K562 (cell line): ENCODE measurements around the gene MYRIP.

ENCODE experiments used
- EZH2 ChIP-seq: IDR thresholded peaks from 2 replicates; pipeline ENCODE4 v1.6.1; 2012; ENCODE audit warnings: low read depth, mild to moderate bottlenecking, inconsistent platforms, low read length, borderline replicate concordance
- TF ChIP-seq, protein P1 (sequence below), 3 experiments: IDR thresholded peaks in 2 of 3; conservative IDR thresholded peaks in 1 of 3; 2 replicates each; pipeline ENCODE4 v1.5.1; 2011 to 2012; ENCODE audit warnings: low read length in 3 of 3, mild to moderate bottlenecking in 3 of 3, control low read depth in 2 of 3, improper control_type of control experiment in 1 of 3, inconsistent platforms in 1 of 3, low read depth in 1 of 3, mixed read lengths in 1 of 3, moderate library complexity in 1 of 3; ENCODE audit not compliant: insufficient read depth in 2 of 3

DNA sequence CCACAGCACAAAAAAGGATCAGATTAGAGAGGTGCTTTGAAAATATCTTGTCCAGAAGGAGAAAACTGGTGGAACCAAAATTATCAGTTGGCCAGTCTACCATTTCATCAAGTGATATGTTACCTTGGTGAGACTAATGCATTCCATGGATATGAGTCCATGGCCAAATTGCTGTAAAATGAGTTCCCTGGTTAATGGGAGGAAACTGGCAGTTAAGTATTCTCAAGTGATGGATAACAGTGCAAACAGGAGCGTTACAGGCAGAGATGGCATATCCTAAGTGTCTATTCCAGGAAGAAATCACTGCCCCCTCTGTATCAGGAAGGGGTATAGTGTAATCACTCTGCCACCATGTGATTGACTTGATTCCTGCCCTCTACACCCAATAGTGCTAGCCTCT, 34.0 kb downstream of the MYRIP start:
- TF ChIP-seq EZH2, result no peak
- TF ChIP-seq, protein P1, sequence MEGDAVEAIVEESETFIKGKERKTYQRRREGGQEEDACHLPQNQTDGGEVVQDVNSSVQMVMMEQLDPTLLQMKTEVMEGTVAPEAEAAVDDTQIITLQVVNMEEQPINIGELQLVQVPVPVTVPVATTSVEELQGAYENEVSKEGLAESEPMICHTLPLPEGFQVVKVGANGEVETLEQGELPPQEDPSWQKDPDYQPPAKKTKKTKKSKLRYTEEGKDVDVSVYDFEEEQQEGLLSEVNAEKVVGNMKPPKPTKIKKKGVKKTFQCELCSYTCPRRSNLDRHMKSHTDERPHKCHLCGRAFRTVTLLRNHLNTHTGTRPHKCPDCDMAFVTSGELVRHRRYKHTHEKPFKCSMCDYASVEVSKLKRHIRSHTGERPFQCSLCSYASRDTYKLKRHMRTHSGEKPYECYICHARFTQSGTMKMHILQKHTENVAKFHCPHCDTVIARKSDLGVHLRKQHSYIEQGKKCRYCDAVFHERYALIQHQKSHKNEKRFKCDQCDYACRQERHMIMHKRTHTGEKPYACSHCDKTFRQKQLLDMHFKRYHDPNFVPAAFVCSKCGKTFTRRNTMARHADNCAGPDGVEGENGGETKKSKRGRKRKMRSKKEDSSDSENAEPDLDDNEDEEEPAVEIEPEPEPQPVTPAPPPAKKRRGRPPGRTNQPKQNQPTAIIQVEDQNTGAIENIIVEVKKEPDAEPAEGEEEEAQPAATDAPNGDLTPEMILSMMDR (IDR thresholded peaks at IDR 0.05 in 2 of 3, conservative IDR thresholded peaks at IDR 0.05 in 1 of 3; ENCODE audit: insufficient read depth in 2 of 3, low read depth in 1 of 3, low read length in 3 of 3), result no peak
